ENCODE results near the gene H19. TPM values are rescaled to one million over a fixed set of nuclear protein-coding genes. Genes with fewer than 3 reads are reported as not detected.

The H19 gene
- total and polyA plus RNA-seq, 5 donors, result 279 to 813 (median 421) TPM

DNA sequence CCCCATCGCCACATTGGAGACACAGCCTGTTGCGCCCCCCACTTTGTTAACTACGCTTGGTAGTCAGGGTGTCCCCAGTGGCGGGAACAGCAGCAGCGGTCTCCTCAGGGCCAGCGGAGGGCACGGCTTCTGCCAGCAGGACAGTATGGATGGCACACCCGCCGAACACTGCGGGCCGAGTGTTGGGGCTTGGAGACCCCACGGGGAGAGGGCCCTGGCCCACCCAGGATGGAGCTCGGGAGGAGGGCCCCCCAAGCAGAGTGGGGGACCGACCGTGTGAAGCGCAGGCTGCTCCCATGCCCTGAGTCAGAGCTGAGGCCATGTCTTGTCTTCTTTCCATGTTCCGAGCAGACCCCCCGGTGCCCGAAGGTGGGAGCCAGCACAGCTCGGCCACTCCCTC is 32.7 kb downstream of the H19 start:
- H3K9me3 ChIP-seq (ENCODE audit: control insufficient read depth, low read length), result no peaks in the 10 kb centered on the region
- no peaks in the 10 kb centered on the region for H3K4me1 ChIP-seq (ENCODE audit: control insufficient read depth, insufficient read depth, low read length)
- H3K27me3 ChIP-seq (ENCODE audit: control insufficient read depth, insufficient read depth), result no peaks in the 10 kb centered on the region
- no peak overlapping the region for H3K4me3 ChIP-seq (ENCODE audit: low read length)
- WGBS, result no CpG with 5 or more reads among the region's 20 CpGs
- ATAC-seq (no peak), DNase-seq (no peak)
- intact Hi-C loops (cut with DNase I), result no loop called here
- no peak overlapping the region for H3K27ac ChIP-seq (ENCODE audit: low read length)

DNA sequence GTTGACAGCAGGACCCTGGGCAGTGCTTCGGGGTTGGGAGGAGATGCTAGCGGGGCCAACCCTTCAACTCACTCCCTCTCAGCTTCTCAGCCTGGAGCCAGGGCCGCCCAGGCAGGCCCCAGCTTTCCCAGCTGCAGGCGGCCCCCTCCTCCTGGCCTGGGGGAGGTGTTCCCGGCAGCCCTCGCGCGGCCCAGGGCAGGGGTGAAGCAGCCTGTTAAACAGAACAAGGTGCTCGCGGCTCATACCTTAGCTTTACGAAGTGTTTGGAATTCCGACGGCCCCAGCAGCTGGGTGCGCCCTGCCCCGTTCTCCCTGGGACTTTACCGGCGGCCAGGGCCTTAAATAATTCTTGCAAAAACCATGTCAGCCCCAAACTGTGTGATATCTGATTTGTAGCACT is 33.3 kb downstream of the H19 start:
- ATAC-seq, result no peak
- Histone ChIP-seq H3K4me1 (ENCODE audit: control insufficient read depth, insufficient read depth, low read length) (no peaks in the 10 kb centered on the region), H3K27me3 (ENCODE audit: control insufficient read depth, insufficient read depth) (no peaks in the 10 kb centered on the region), H3K4me3 (ENCODE audit: low read length) (no peak overlapping the region), H3K27ac (ENCODE audit: low read length) (no peak overlapping the region), H3K9me3 (ENCODE audit: control insufficient read depth, low read length) (no peaks in the 10 kb centered on the region)
- no peak for DNase-seq
- intact Hi-C loops (cut with DNase I), result no loop called here
- no CpG with 5 or more reads among the region's 17 CpGs for WGBS

DNA sequence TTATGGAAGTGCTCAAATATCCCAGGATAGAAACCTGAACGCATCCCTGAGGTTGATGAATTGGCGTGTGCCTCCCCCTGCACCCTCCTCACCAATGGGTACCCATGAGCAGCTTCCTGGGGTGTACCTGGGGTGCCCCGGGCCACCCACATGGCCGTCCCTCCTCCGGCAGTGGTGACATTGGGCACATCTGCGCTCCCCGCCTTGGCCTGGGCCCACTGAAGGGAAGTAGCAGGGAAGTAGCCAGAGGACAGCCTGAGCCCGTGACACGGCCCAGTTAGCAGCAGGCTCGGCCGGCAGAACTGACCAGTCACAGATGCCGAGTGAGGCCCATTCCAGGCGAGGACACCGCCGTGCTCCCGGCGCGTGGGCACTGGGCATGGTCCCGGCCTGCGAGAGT is 33.8 kb downstream of the H19 start:
- intact Hi-C loops (cut with DNase I), result no loop called here
- 92% methylated on average over 5 of the region's 20 CpGs for WGBS
- Histone ChIP-seq H3K4me3 (ENCODE audit: low read length) (no peak overlapping the region), H3K27me3 (ENCODE audit: control insufficient read depth, insufficient read depth) (no peaks in the 10 kb centered on the region), H3K4me1 (ENCODE audit: control insufficient read depth, insufficient read depth, low read length) (no peaks in the 10 kb centered on the region), H3K27ac (ENCODE audit: low read length) (no peak overlapping the region), H3K9me3 (ENCODE audit: control insufficient read depth, low read length) (no peaks in the 10 kb centered on the region)
- ATAC-seq, result no peak
- peak in 2 of 3 donors; percentile 28 to 52 for DNase-seq

GRCh38 chr11:1959786-1960185 is 37.9 kb downstream of the H19 start:
- intact Hi-C loops (cut with DNase I), result no loop called here
- ATAC-seq (no peak), DNase-seq (peak in 1 of 3 donors; percentile 30)
- 97% methylated on average over 4 of the region's 17 CpGs for WGBS
- Histone ChIP-seq H3K27me3 (ENCODE audit: control insufficient read depth, insufficient read depth) (no peaks in the 10 kb centered on the region), H3K4me1 (ENCODE audit: control insufficient read depth, insufficient read depth, low read length) (no peaks in the 10 kb centered on the region), H3K27ac (ENCODE audit: low read length) (no peak overlapping the region), H3K9me3 (ENCODE audit: control insufficient read depth, low read length) (no peaks in the 10 kb centered on the region), H3K4me3 (ENCODE audit: low read length) (no peak overlapping the region)

- no CpG with 5 or more reads among the region's 18 CpGs for WGBS
- Histone ChIP-seq H3K9me3 (ENCODE audit: control insufficient read depth, low read length) (no peaks in the 10 kb centered on the region), H3K27ac (ENCODE audit: low read length) (no peak overlapping the region), H3K4me3 (ENCODE audit: low read length) (no peak overlapping the region), H3K27me3 (ENCODE audit: control insufficient read depth, insufficient read depth) (no peaks in the 10 kb centered on the region), H3K4me1 (ENCODE audit: control insufficient read depth, insufficient read depth, low read length) (no peaks in the 10 kb centered on the region)
- intact Hi-C loops (cut with DNase I), result no loop called here
- DNase-seq, result no peak
- no peak for ATAC-seq
Measured at GRCh38 chr11:1958367-1958766, 39.3 kb downstream of the H19 start.

GRCh38 chr11:1953489-1954266 is 44.0 kb downstream of the H19 start:
- DNase-seq (peak in 2 of 3 donors; percentile 56 to 74), ATAC-seq (peak in 1 of 2 donors; percentile 64)
- Histone ChIP-seq H3K4me3 (ENCODE audit: low read length) (no peak overlapping the region), H3K9me3 (ENCODE audit: control insufficient read depth, low read length) (no peaks in the 10 kb centered on the region), H3K27ac (ENCODE audit: low read length) (no peak overlapping the region), H3K27me3 (ENCODE audit: control insufficient read depth, insufficient read depth) (no peaks in the 10 kb centered on the region), H3K4me1 (ENCODE audit: control insufficient read depth, insufficient read depth, low read length) (no peaks in the 10 kb centered on the region)
- 38% methylated on average over 2 of the region's 23 CpGs for WGBS
- intact Hi-C loops (cut with DNase I), result no loop called here

GRCh38 chr11:1952806-1953482 is 44.7 kb downstream of the H19 start:
- no peaks in the 10 kb centered on the region for H3K27me3 ChIP-seq (ENCODE audit: control insufficient read depth, insufficient read depth)
- no peak for ATAC-seq
- H3K27ac ChIP-seq (ENCODE audit: low read length), result no peak overlapping the region
- intact Hi-C loops (cut with DNase I), result no loop called here
- WGBS, result no CpG with 5 or more reads among the region's 29 CpGs
- DNase-seq, result peak in 1 of 3 donors; percentile 18
- H3K9me3 ChIP-seq (ENCODE audit: control insufficient read depth, low read length), result no peaks in the 10 kb centered on the region
- H3K4me3 ChIP-seq (ENCODE audit: low read length), result no peak overlapping the region
- no peaks in the 10 kb centered on the region for H3K4me1 ChIP-seq (ENCODE audit: control insufficient read depth, insufficient read depth, low read length)

- intact Hi-C loops (cut with DNase I), result loop anchor here in 2 of 4 donors (10.0 kb wide), 2 partner anchors 55 to 105 kb away; partner anchors contain the start of gene PRR33 (in 1 of the 2)
- H3K9me3 ChIP-seq (ENCODE audit: control insufficient read depth, low read length), result no peaks in the 10 kb centered on the region
- no CpG with 5 or more reads among the region's 15 CpGs for WGBS
- DNase-seq (no peak), ATAC-seq (peak in 1 of 2 donors; percentile 37)
- no peak overlapping the region for H3K4me3 ChIP-seq (ENCODE audit: low read length)
- no peaks in the 10 kb centered on the region for H3K4me1 ChIP-seq (ENCODE audit: control insufficient read depth, insufficient read depth, low read length)
- no peaks in the 10 kb centered on the region for H3K27me3 ChIP-seq (ENCODE audit: control insufficient read depth, insufficient read depth)
- no peak overlapping the region for H3K27ac ChIP-seq (ENCODE audit: low read length)
Measured at GRCh38 chr11:1949922-1950321, 47.7 kb downstream of the H19 start.

GRCh38 chr11:1949302-1949701 is 48.3 kb downstream of the H19 start:
- DNase-seq (peak in 1 of 3 donors; percentile 44), ATAC-seq (no peak)
- no CpG with 5 or more reads among the region's 6 CpGs for WGBS
- Histone ChIP-seq H3K27ac (ENCODE audit: low read length) (no peak overlapping the region), H3K4me3 (ENCODE audit: low read length) (no peak overlapping the region), H3K4me1 (ENCODE audit: control insufficient read depth, insufficient read depth, low read length) (no peaks in the 10 kb centered on the region), H3K27me3 (ENCODE audit: control insufficient read depth, insufficient read depth) (no peaks in the 10 kb centered on the region), H3K9me3 (ENCODE audit: control insufficient read depth, low read length) (no peaks in the 10 kb centered on the region)
- intact Hi-C loops (cut with DNase I), result loop anchor here in 2 of 4 donors (10.0 kb wide), 2 partner anchors 55 to 105 kb away; partner anchors contain the start of gene PRR33 (in 1 of the 2)

DNA sequence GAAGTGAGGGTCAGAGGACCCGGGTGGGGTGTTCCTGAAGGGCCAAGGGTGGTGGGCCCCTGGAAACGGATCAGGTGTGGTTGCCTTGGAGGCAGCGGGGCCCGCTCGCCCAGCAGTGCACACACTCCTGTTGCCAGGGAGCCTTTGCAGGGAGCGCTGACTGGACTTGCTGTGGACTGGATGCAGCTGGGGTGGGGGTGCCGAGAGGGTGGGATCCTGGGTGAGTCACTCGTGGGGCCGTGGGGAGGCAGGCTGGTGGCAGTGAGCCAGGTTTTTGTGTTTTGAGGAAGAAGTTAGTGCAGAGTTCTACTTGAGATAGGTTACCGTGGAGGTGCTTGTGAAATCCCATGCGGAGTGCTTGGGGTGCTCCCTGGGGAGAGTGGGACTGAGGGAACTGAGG is 49.3 kb downstream of the H19 start:
- intact Hi-C loops (cut with DNase I), result loop anchor here in 2 of 4 donors (10.0 kb wide), 2 partner anchors 54 to 104 kb away; partner anchors contain the start of gene PRR33 (in 1 of the 2)
- peak; percentile 44 to 72 for ATAC-seq
- DNase-seq, result peak in 1 of 3 donors; percentile 79
- H3K4me3 ChIP-seq (ENCODE audit: low read length), result no peak overlapping the region
- no peaks in the 10 kb centered on the region for H3K27me3 ChIP-seq (ENCODE audit: control insufficient read depth, insufficient read depth)
- no peak overlapping the region for H3K27ac ChIP-seq (ENCODE audit: low read length)
- no CpG with 5 or more reads among the region's 11 CpGs for WGBS
- no peaks in the 10 kb centered on the region for H3K9me3 ChIP-seq (ENCODE audit: control insufficient read depth, low read length)
- no peaks in the 10 kb centered on the region for H3K4me1 ChIP-seq (ENCODE audit: control insufficient read depth, insufficient read depth, low read length)

GRCh38 chr11:1947592-1948237 is 49.9 kb downstream of the H19 start:
- Histone ChIP-seq H3K9me3 (ENCODE audit: control insufficient read depth, low read length) (no peaks in the 10 kb centered on the region), H3K4me1 (ENCODE audit: control insufficient read depth, insufficient read depth, low read length) (no peaks in the 10 kb centered on the region), H3K4me3 (ENCODE audit: low read length) (no peak overlapping the region), H3K27me3 (ENCODE audit: control insufficient read depth, insufficient read depth) (no peaks in the 10 kb centered on the region), H3K27ac (ENCODE audit: low read length) (no peak overlapping the region)
- WGBS, result no CpG with 5 or more reads among the region's 36 CpGs
- no peak for DNase-seq
- ATAC-seq, result peak; percentile 50 to 60
- intact Hi-C loops (cut with DNase I), result loop anchor here in 2 of 4 donors (10.0 kb wide), 2 partner anchors 53 to 103 kb away; partner anchors contain the start of gene PRR33 (in 1 of the 2)
